HCT116 (cell line): ENCODE results near the gene FAM124B. TPM values are rescaled to one million over a fixed set of nuclear protein-coding genes. Genes with fewer than 3 reads are reported as not detected.

Experiments
- ATAC-seq: fragments of 200-7000 bp; cut with Tn5 transposase; 2 replicates; pipeline ENCODE4 v1.9.1; 2020; ENCODE audit warnings: mild to moderate bottlenecking, moderate library complexity
- BruUV-seq: library from RNA; stranded (reverse); fragments of 400-500 nt; replicated peaks from 2 replicates; lab custom pipeline; 2021; lab: Mats Ljungman, UMichigan
- CTCF ChIA-PET: fragments of 300-600 bp; sonication (Branson Sonifier 250); formaldehyde crosslinking; loops from one replicate; lab custom pipeline; 2021; ENCODE audit warnings: antibody characterized with exemption; lab: Charles Lee
- POLR2A ChIA-PET: fragments of 300-600, 350-600 bp; sonication (Branson Sonifier 250); formaldehyde crosslinking; loops from one replicate; lab custom pipeline; 2021; ENCODE audit warnings: antibody characterized with exemption; lab: Charles Lee
- RAD21 ChIA-PET, 2 experiments: fragments of 300-600 bp; sonication (Branson Sonifier 250); formaldehyde crosslinking; loops; one replicate each; lab custom pipeline; 2023; ENCODE audit warnings: low total read pairs in 2 of 2; ENCODE audit not compliant: uncharacterized antibody in 2 of 2, unreplicated experiment in 2 of 2, low non-redundant PET in 1 of 2; lab: Charles Lee
- DNase-seq: peaks from one replicate; pipeline ENCODE4 v3.0.0-alpha.2; 2010; ENCODE audit warnings: low read depth, low spot score
- H2AFZ ChIP-seq: fragments of 200-600 bp; shearing (Covaris generic), sonication (generic); 2 replicates; pipeline ENCODE4 v1.6.1; 2017; ENCODE audit warnings: low read depth, mixed run types, mixed read lengths, antibody characterized with exemption, low read length; ENCODE audit not compliant: poor library complexity, severe bottlenecking
- H3K27ac ChIP-seq: 2 replicates; pipeline ENCODE4 v1.5.1; 2012; ENCODE audit warnings: low read depth, low read length
- H3K27me3 ChIP-seq: fragments of 200-600 bp; sonication (generic); 2 replicates; pipeline ENCODE4 v1.6.1; 2016; ENCODE audit warnings: mixed run types, low read length, mixed read lengths; ENCODE audit not compliant: insufficient read depth
- H3K36me3 ChIP-seq, 2 experiments: fragments of 200-500 bp in 1 of 2; fragments of 200-600 bp in 1 of 2; sonication (Bioruptor generic) in 1 of 2; sonication (generic) in 1 of 2; 2 replicates each; pipeline versions ENCODE4 v1.5.1 to v1.6.1; 2014 to 2016; ENCODE audit warnings: low read length in 2 of 2, inconsistent platforms in 1 of 2, mixed read lengths in 1 of 2, mixed run types in 1 of 2; ENCODE audit not compliant: insufficient read depth in 2 of 2, control insufficient read depth in 1 of 2
- H3K4me1 ChIP-seq, 2 experiments: fragments of 200-600 bp in 1 of 2; sonication (generic) in 1 of 2; 2 replicates each; pipeline versions ENCODE4 v1.5.1 to v1.6.1; 2012 to 2017; ENCODE audit warnings: low read length in 2 of 2, inconsistent platforms in 1 of 2, mild to moderate bottlenecking in 1 of 2, mixed read lengths in 1 of 2, mixed run types in 1 of 2, moderate library complexity in 1 of 2; ENCODE audit not compliant: insufficient read depth in 2 of 2, control insufficient read depth in 1 of 2
- H3K4me2 ChIP-seq: fragments of 200-600 bp; sonication (generic); 2 replicates; pipeline ENCODE4 v1.6.1; 2017; ENCODE audit warnings: mixed run types, low read length, mixed read lengths
- H3K4me3 ChIP-seq, 2 experiments: fragments of 200-600 bp in 1 of 2; sonication (generic) in 1 of 2; replicated peaks in 1 of 2; 2 replicates each; pipeline ENCODE4 v1.5.1; 2011 to 2016; ENCODE audit warnings: low read length in 2 of 2, control low read depth in 1 of 2, low read depth in 1 of 2, mild to moderate bottlenecking in 1 of 2, mixed read lengths in 1 of 2, mixed run types in 1 of 2
- H3K79me2 ChIP-seq: fragments of 200-600 bp; sonication (generic); 2 replicates; pipeline ENCODE4 v1.6.1; 2017; ENCODE audit warnings: mild to moderate bottlenecking, mixed run types, low read length, moderate library complexity, mixed read lengths; ENCODE audit not compliant: insufficient read depth
- H3K9ac ChIP-seq: fragments of 200-600 bp; sonication (generic); 2 replicates; pipeline ENCODE4 v1.6.1; 2016; ENCODE audit warnings: low read length, mixed read lengths
- H3K9me2 ChIP-seq: fragments of 200-600 bp; sonication (generic), shearing (Covaris generic); 2 replicates; pipeline ENCODE4 v1.6.1; 2017; ENCODE audit warnings: mixed run types, mild to moderate bottlenecking, moderate library complexity; ENCODE audit not compliant: insufficient read depth
- H3K9me3 ChIP-seq, 2 experiments: fragments of 200-500 bp in 1 of 2; fragments of 200-600 bp in 1 of 2; sonication (Bioruptor generic) in 1 of 2; sonication (generic) in 1 of 2; 2 replicates each; pipeline ENCODE4 v1.6.1; 2014 to 2017; ENCODE audit warnings: low read length in 2 of 2, mixed read lengths in 2 of 2, inconsistent platforms in 1 of 2, low read depth in 1 of 2, mild to moderate bottlenecking in 1 of 2, mixed run types in 1 of 2, moderate library complexity in 1 of 2; ENCODE audit not compliant: control insufficient read depth in 1 of 2, insufficient read depth in 1 of 2
- H4K20me1 ChIP-seq: fragments of 200-600 bp; sonication (generic), shearing (Covaris generic); 2 replicates; pipeline ENCODE4 v1.6.1; 2017; ENCODE audit warnings: mixed run types, mild to moderate bottlenecking, moderate library complexity; ENCODE audit not compliant: insufficient read depth
- CBX3 ChIP-seq: IDR thresholded peaks from 2 replicates; pipeline ENCODE4 v1.6.1; 2012; ENCODE audit warnings: low read depth
- CEBPB ChIP-seq: IDR thresholded peaks from 2 replicates; pipeline ENCODE4 v1.6.1; 2012; ENCODE audit warnings: low read depth
- ELF1 ChIP-seq: IDR thresholded peaks from 2 replicates; pipeline ENCODE4 v1.6.1; 2012; ENCODE audit warnings: low read depth, borderline replicate concordance
- FOSL1 ChIP-seq: IDR thresholded peaks from 2 replicates; pipeline ENCODE4 v1.6.1; 2012; ENCODE audit warnings: low read depth
- JUND ChIP-seq: IDR thresholded peaks from 2 replicates; pipeline ENCODE4 v1.6.1; 2012
- POLR2AphosphoS5 ChIP-seq: IDR thresholded peaks from 2 replicates; pipeline ENCODE4 v1.6.1; 2011; ENCODE audit warnings: mild to moderate bottlenecking, low read depth, low read length, moderate library complexity
- RAD21 ChIP-seq: IDR thresholded peaks from 2 replicates; pipeline ENCODE4 v1.6.1; 2012; ENCODE audit warnings: low read depth, mild to moderate bottlenecking
- REST ChIP-seq: IDR thresholded peaks from 2 replicates; pipeline ENCODE4 v1.6.1; 2012; ENCODE audit warnings: low read depth
- SIN3A ChIP-seq: IDR thresholded peaks from 2 replicates; pipeline ENCODE4 v1.6.1; 2012; ENCODE audit warnings: low read depth
- SP1 ChIP-seq: IDR thresholded peaks from 2 replicates; pipeline ENCODE4 v1.6.1; 2012; ENCODE audit warnings: low read depth
- SRF ChIP-seq: IDR thresholded peaks from 2 replicates; pipeline ENCODE4 v1.6.1; 2012; ENCODE audit warnings: low read depth
- TCF7L2 ChIP-seq: IDR thresholded peaks from 2 replicates; pipeline ENCODE4 v1.7.0; 2011; ENCODE audit warnings: borderline replicate concordance, inconsistent platforms; ENCODE audit not compliant: insufficient read depth, insufficient read length; ENCODE audit errors: extremely low read depth
- ZBTB33 ChIP-seq: IDR thresholded peaks from 2 replicates; pipeline ENCODE4 v1.6.1; 2011; ENCODE audit warnings: mild to moderate bottlenecking, low read length, moderate library complexity; ENCODE audit not compliant: insufficient replicate concordance; ENCODE audit errors: extremely low read depth
- ZFX ChIP-seq: fragments of 450-650 bp; IDR thresholded peaks from 2 replicates; pipeline ENCODE4 v1.6.1; 2017
- ZNF274 ChIP-seq: fragments of 200-500 bp; sonication (Bioruptor generic); IDR thresholded peaks from 2 replicates; pipeline ENCODE4 v1.6.1; 2014; ENCODE audit warnings: mild to moderate bottlenecking, low read depth, low read length, inconsistent platforms
- intact Hi-C: fragments of 100-400 bp; cut with micrococcal nuclease; formaldehyde crosslinking; loops from 2 replicates; pipeline ENCODE4 v1.10.0; 2022
- total RNA-seq: library from RNA; stranded (reverse); gene quantifications from one replicate; pipeline ENCODE4 v1.2.1, GENCODE V29; 2021; ENCODE audit not compliant: unreplicated experiment

Gene FAM124B
- total RNA-seq, 1 experiment from 2014 or later = not detected

- intact Hi-C loops = no loop called here
- BruUV-seq = no TSS peak
- no peaks in the 10 kb centered on the region for H3K27me3 ChIP-seq
- TF ChIP-seq REST (no peak), SIN3A (no peak), RAD21 (no peak), SP1 (no peak), JUND (no peak), CEBPB (no peak), TCF7L2 (no peak), ZBTB33 (no peak), SRF (no peak), ZNF274 (no peak), ELF1 (no peak), FOSL1 (no peak), ZFX (no peak), POLR2AphosphoS5 (no peak), CBX3 (no peak)
- H3K79me2 ChIP-seq = no peaks in the 10 kb centered on the region
- H3K4me1 ChIP-seq = peaks cover 0 to 9% of the 10 kb centered on the region in 2 experiments; a peak in 2 of 4 replicates
- H3K36me3 ChIP-seq = no peaks in the 10 kb centered on the region
- H3K9ac ChIP-seq = no peak overlapping the region
- H3K4me3 ChIP-seq = no peak overlapping the region
- ChIA-PET POLR2A (no interaction called here), CTCF (no interaction called here), RAD21 (no interaction called here)
- no peaks in the 10 kb centered on the region for H3K9me2 ChIP-seq
- no peak overlapping the region for H3K27ac ChIP-seq
- no peak for DNase-seq
- H4K20me1 ChIP-seq = no peaks in the 10 kb centered on the region
- no peak overlapping the region for H3K4me2 ChIP-seq
- no peak overlapping the region for H2AFZ ChIP-seq
- ATAC-seq = no peak
- H3K9me3 ChIP-seq = no peaks in the 10 kb centered on the region
Observed at GRCh38 chr2:224421065-224421464, 19.2 kb upstream of the FAM124B start.
